SIG-M5 (cell line): Measurements from ENCODE around the gene P3H2.
"Not testable (repeated sequence)": the region's sequence is repeated elsewhere in the genome, so short reads cannot be mapped to it uniquely, and the experiment has no call there.

Source experiments
- DNase-seq: peaks from one replicate; lab custom pipeline; 2025; lab: John Stamatoyannopoulos, UW

Gene P3H2

GRCh38 chr3:189983612-189984011 is 137.1 kb downstream of the P3H2 start:
- no peak for DNase-seq

GRCh38 chr3:189982321-189982945 is 138.3 kb downstream of the P3H2 start:
- no peak for DNase-seq

- DNase-seq: no peak
Observed at GRCh38 chr3:189981668-189982067, 139.0 kb downstream of the P3H2 start.

- no peak for DNase-seq
Observed at GRCh38 chr3:189978753-189979152, 141.9 kb downstream of the P3H2 start.

GRCh38 chr3:189977174-189977573 is 143.5 kb downstream of the P3H2 start:
- DNase-seq: no peak

GRCh38 chr3:189975391-189975990 is 145.2 kb downstream of the P3H2 start:
- no peak for DNase-seq

GRCh38 chr3:189974359-189974758 is 146.3 kb downstream of the P3H2 start:
- DNase-seq: no peak

GRCh38 chr3:189967254-189967865 is 153.3 kb downstream of the P3H2 start:
- no peak for DNase-seq

GRCh38 chr3:189966843-189967242 is 153.9 kb downstream of the P3H2 start:
- DNase-seq: no peak

- no peak for DNase-seq
Observed at GRCh38 chr3:189964623-189965332, 155.9 kb downstream of the P3H2 start.

GRCh38 chr3:189962466-189962865 is 158.2 kb downstream of the P3H2 start:
- DNase-seq: no peak

- DNase-seq: no peak
Observed at GRCh38 chr3:189961522-189962161, 159.1 kb downstream of the P3H2 start.

GRCh38 chr3:189961086-189961485 is 159.6 kb downstream of the P3H2 start:
- DNase-seq: not testable (repeated sequence)

- DNase-seq: no peak
Observed at GRCh38 chr3:189954733-189955665, 165.7 kb downstream of the P3H2 start.

GRCh38 chr3:189953551-189953950 is 167.1 kb downstream of the P3H2 start:
- DNase-seq: no peak

GRCh38 chr3:189952272-189952671 is 168.4 kb downstream of the P3H2 start:
- no peak for DNase-seq

- DNase-seq: no peak
Observed at GRCh38 chr3:189950258-189950657, 170.4 kb downstream of the P3H2 start.

GRCh38 chr3:189949580-189949979 is 171.1 kb downstream of the P3H2 start:
- no peak for DNase-seq

- DNase-seq: no peak
Observed at GRCh38 chr3:189948724-189949045, 172.0 kb downstream of the P3H2 start.

GRCh38 chr3:189947948-189948723 is 172.6 kb downstream of the P3H2 start:
- no peak for DNase-seq

- DNase-seq: no peak
Observed at GRCh38 chr3:189947068-189947467, 173.6 kb downstream of the P3H2 start.
